CD4-positive, alpha-beta memory T cell (primary cell): ENCODE results near the gene BRWD1. TPM values are rescaled to one million over a fixed set of nuclear protein-coding genes. Genes with fewer than 3 reads are reported as not detected.
A peak's percentile ranks its signal among the peaks of the same experiment; 100 is the strongest.

Experiments used
- CTCF ChIA-PET: fragments of 350-600 bp; sonication (Branson Sonifier 250); formaldehyde crosslinking; loops from one replicate; lab custom pipeline; 2021; ENCODE audit warnings: inconsistent platforms; ENCODE audit not compliant: partially characterized antibody; lab: Charles Lee
- POLR2A ChIA-PET: fragments of 350-600 bp; sonication (Branson Sonifier 250); formaldehyde crosslinking; loops from one replicate; lab custom pipeline; 2021; ENCODE audit not compliant: partially characterized antibody; lab: Charles Lee
- DNase-seq, 5 donors: peaks; one replicate each; pipeline versions ENCODE4 v3.0.0 to v3.0.0-alpha.2; 2020 to 2022; ENCODE audit warnings: mixed read lengths in 1 of 5
- H3K27ac ChIP-seq: one replicate; pipeline ENCODE4 v1.7.0; 2013; ENCODE audit warnings: low read depth, low read length
- H3K27me3 ChIP-seq: 2 replicates; pipeline ENCODE4 v1.7.0; 2013; ENCODE audit warnings: mild to moderate bottlenecking, low read length, moderate library complexity; ENCODE audit not compliant: insufficient read depth
- H3K36me3 ChIP-seq: 2 replicates; pipeline ENCODE4 v1.7.0; 2013; ENCODE audit warnings: mild to moderate bottlenecking, low read length, moderate library complexity; ENCODE audit not compliant: insufficient read depth
- H3K4me1 ChIP-seq: 2 replicates; pipeline ENCODE4 v1.7.0; 2013; ENCODE audit warnings: mild to moderate bottlenecking, low read length, moderate library complexity; ENCODE audit not compliant: insufficient read depth
- H3K4me3 ChIP-seq, 2 donors: one replicate each; pipeline ENCODE4 v1.7.0; 2013; ENCODE audit warnings: low read length in 2 of 2, mild to moderate bottlenecking in 1 of 2
- H3K9me3 ChIP-seq, 2 donors: one replicate each; pipeline ENCODE4 v1.7.0; 2013; ENCODE audit warnings: low read length in 2 of 2, control low read depth in 1 of 2; ENCODE audit not compliant: control insufficient read depth in 1 of 2
- H3K27ac Mint-ChIP-seq, 7 donors: one replicate each; pipeline ENCODE4 v1.8.0; 2020 to 2021; ENCODE audit warnings: mixed read lengths in 7 of 7, mild to moderate bottlenecking in 6 of 7, inconsistent platforms in 3 of 7, moderate library complexity in 3 of 7
- H3K27me3 Mint-ChIP-seq, 2 donors: one replicate each; pipeline ENCODE4 v1.8.0; 2020 to 2021; ENCODE audit warnings: mixed read lengths in 2 of 2
- H3K36me3 Mint-ChIP-seq, 2 donors: one replicate each; pipeline ENCODE4 v1.8.0; 2020 to 2021; ENCODE audit warnings: mixed read lengths in 2 of 2, inconsistent platforms in 1 of 2, mild to moderate bottlenecking in 1 of 2
- H3K4me1 Mint-ChIP-seq, 4 donors: one replicate each; pipeline ENCODE4 v1.8.0; 2020 to 2021; ENCODE audit warnings: mixed read lengths in 4 of 4, mild to moderate bottlenecking in 1 of 4
- H3K4me3 Mint-ChIP-seq, 8 donors: one replicate each; pipeline ENCODE4 v1.8.0; 2020 to 2021; ENCODE audit warnings: mixed read lengths in 8 of 8, mild to moderate bottlenecking in 7 of 8, moderate library complexity in 6 of 8, inconsistent platforms in 3 of 8
- H3K9me3 Mint-ChIP-seq, 8 donors: one replicate each; pipeline ENCODE4 v1.8.0; 2020 to 2021; ENCODE audit warnings: mixed read lengths in 8 of 8, mild to moderate bottlenecking in 5 of 8, inconsistent platforms in 3 of 8, moderate library complexity in 1 of 8
- intact Hi-C: fragments of 100-400 bp; cut with micrococcal nuclease; formaldehyde crosslinking; loops from one replicate; pipeline ENCODE4 v1.15.1; 2023
- polyA plus RNA-seq, 2 donors: library from polyadenylated mRNA; unstranded; fragments of 300-500 nt; fragmentation: Illumina TruSeq; gene quantifications; one replicate each; pipeline ENCODE4 v1.2.3, GENCODE V29; 2021
- total RNA-seq, 2 experiments: library from RNA; stranded (reverse); gene quantifications; one replicate each; pipeline ENCODE4 v1.2.3, GENCODE V29; 2021

Gene BRWD1
- total and polyA plus RNA-seq, 4 experiments from 2014 or later, result 32.7 to 99.0 (median 66.1) TPM

- H3K4me1 ChIP-seq, result peaks cover 30% of the 10 kb centered on the region
- Mint-ChIP-seq H3K9me3 (peaks cover 0 to 4% (median 0%) of the 10 kb centered on the region in 8 donors), H3K4me1 (peaks cover 35 to 58% (median 44%) of the 10 kb centered on the region in 4 donors), H3K27ac (peak overlapping the region in 1 of 7 donors; percentile 8), H3K27me3 (no peaks in the 10 kb centered on the region), H3K4me3 (peak overlapping the region in 5 of 8 donors; percentile 15 to 69 (median 45)), H3K36me3 (peaks cover 12 to 44% of the 10 kb centered on the region in 2 donors)
- no peak overlapping the region for H3K4me3 ChIP-seq
- peaks cover 16% of the 10 kb centered on the region for H3K36me3 ChIP-seq
- no peak overlapping the region for H3K27ac ChIP-seq
- peak in 1 of 5 donors; percentile 19 for DNase-seq
- no peaks in the 10 kb centered on the region for H3K27me3 ChIP-seq
- intact Hi-C loops, result loop anchor here (5.0 to 10.0 kb wide), 2 partner anchors 416 to 1618 kb away; no protein-coding TSS in a partner anchor
- POLR2A ChIA-PET, result interaction anchor here (1.9 kb wide), 1 partner anchor 132 kb away, joined by 5 read pairs; the partner anchor contains the start of gene BRWD1
- no peaks in the 10 kb centered on the region for H3K9me3 ChIP-seq
- CTCF ChIA-PET, result interaction anchor here (0.5 to 1.1 kb wide), 4 partner anchors 21 to 412 kb away, joined by 3 to 4 read pairs (median 3); no protein-coding TSS in a partner anchor
These were observed 132.9 kb downstream of the BRWD1 start for GRCh38 chr21:39180429-39181019.

- no peak overlapping the region for H3K4me3 ChIP-seq
- no peak for DNase-seq
- H3K27ac Mint-ChIP-seq, result no peak overlapping the region
- intact Hi-C loops, result no loop called here
- H3K4me1 ChIP-seq, result peaks cover 21% of the 10 kb centered on the region
- H3K27me3 Mint-ChIP-seq, result no peaks in the 10 kb centered on the region
- H3K4me1 Mint-ChIP-seq, result peaks cover 25 to 45% (median 30%) of the 10 kb centered on the region in 4 donors
- H3K36me3 ChIP-seq, result peaks cover 22% of the 10 kb centered on the region
- peaks cover 19 to 52% of the 10 kb centered on the region in 2 donors for H3K36me3 Mint-ChIP-seq
- no peaks in the 10 kb centered on the region for H3K9me3 ChIP-seq
- H3K27me3 ChIP-seq, result no peaks in the 10 kb centered on the region
- CTCF ChIA-PET, result interaction anchor here (1.5 kb wide), 1 partner anchor 410 kb away, joined by 3 read pairs; no protein-coding TSS in a partner anchor
- H3K9me3 Mint-ChIP-seq, result peaks cover 0 to 2% (median 0%) of the 10 kb centered on the region in 8 donors
- POLR2A ChIA-PET, result no interaction called here
- H3K4me3 Mint-ChIP-seq, result no peak overlapping the region
- H3K27ac ChIP-seq, result no peak overlapping the region
These were observed 135.0 kb downstream of the BRWD1 start for GRCh38 chr21:39178421-39178820.

- ChIA-PET CTCF (interaction anchor here (0.8 to 1.8 kb wide), 5 partner anchors 9 to 445 kb away, joined by 3 to 7 read pairs (median 5); no protein-coding TSS in a partner anchor), POLR2A (interaction anchor here (0.5 kb wide), 1 partner anchor 128 kb away, joined by 4 read pairs; no protein-coding TSS in a partner anchor)
- peaks cover 34 to 59% of the 10 kb centered on the region in 2 donors for H3K36me3 Mint-ChIP-seq
- Histone ChIP-seq H3K36me3 (peaks cover 22% of the 10 kb centered on the region), H3K27me3 (no peaks in the 10 kb centered on the region), H3K4me1 (peaks cover 7% of the 10 kb centered on the region), H3K27ac (no peak overlapping the region), H3K9me3 (no peaks in the 10 kb centered on the region), H3K4me3 (no peak overlapping the region)
- peak overlapping the region in 1 of 7 donors; percentile 42 for H3K27ac Mint-ChIP-seq
- peaks cover 13 to 30% (median 14%) of the 10 kb centered on the region in 4 donors for H3K4me1 Mint-ChIP-seq
- intact Hi-C loops, result no loop called here
- H3K9me3 Mint-ChIP-seq, result no peaks in the 10 kb centered on the region
- H3K27me3 Mint-ChIP-seq, result no peaks in the 10 kb centered on the region
- no peak overlapping the region for H3K4me3 Mint-ChIP-seq
- DNase-seq, result no peak
These were observed 137.1 kb downstream of the BRWD1 start for GRCh38 chr21:39176271-39176709.

GRCh38 chr21:39175665-39176064 is 137.8 kb downstream of the BRWD1 start:
- Histone ChIP-seq H3K9me3 (no peaks in the 10 kb centered on the region), H3K4me3 (no peak overlapping the region), H3K27me3 (no peaks in the 10 kb centered on the region), H3K4me1 (peaks cover under 1% of the 10 kb centered on the region), H3K27ac (no peak overlapping the region), H3K36me3 (peaks cover 22% of the 10 kb centered on the region)
- H3K9me3 Mint-ChIP-seq, result no peaks in the 10 kb centered on the region
- H3K4me1 Mint-ChIP-seq, result peaks cover 10 to 26% (median 12%) of the 10 kb centered on the region in 4 donors
- no peak for DNase-seq
- peak overlapping the region in 3 of 7 donors; percentile 6 to 42 (median 32) for H3K27ac Mint-ChIP-seq
- H3K27me3 Mint-ChIP-seq, result no peaks in the 10 kb centered on the region
- intact Hi-C loops, result loop anchor here (1.0 kb wide), 1 partner anchor 441 kb away; no protein-coding TSS in a partner anchor
- ChIA-PET POLR2A (interaction anchor here (0.5 kb wide), 1 partner anchor 129 kb away, joined by 4 read pairs; no protein-coding TSS in a partner anchor), CTCF (interaction anchor here (0.9 kb wide), 1 partner anchor 34 kb away, joined by 3 read pairs; no protein-coding TSS in a partner anchor)
- no peak overlapping the region for H3K4me3 Mint-ChIP-seq
- H3K36me3 Mint-ChIP-seq, result peaks cover 38 to 59% of the 10 kb centered on the region in 2 donors

DNA sequence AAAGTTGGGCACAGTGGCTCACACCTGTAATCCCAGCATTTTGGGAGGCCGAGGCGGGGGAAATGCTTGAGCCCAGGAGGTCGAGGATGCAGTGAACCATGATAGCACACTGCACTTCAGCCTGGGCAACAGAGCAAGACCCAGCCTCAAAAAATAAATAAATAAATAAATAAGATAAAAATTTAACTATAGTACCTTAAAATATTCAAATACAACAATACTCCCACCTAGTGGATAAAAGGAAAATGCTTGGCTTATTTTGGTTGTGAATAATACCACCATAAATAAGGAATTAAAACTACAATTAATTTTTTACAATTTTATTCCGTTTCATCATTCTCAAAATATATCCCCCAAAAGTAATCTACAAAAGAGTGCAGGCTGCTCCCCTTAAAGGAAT is 138.3 kb downstream of the BRWD1 start:
- no peak overlapping the region for H3K4me3 Mint-ChIP-seq
- H3K4me1 Mint-ChIP-seq, result peaks cover 5 to 21% (median 8%) of the 10 kb centered on the region in 4 donors
- CTCF ChIA-PET, result interaction anchor here (1.9 kb wide), 1 partner anchor 441 kb away, joined by 9 read pairs; no protein-coding TSS in a partner anchor
- H3K27me3 Mint-ChIP-seq, result no peaks in the 10 kb centered on the region
- H3K36me3 Mint-ChIP-seq, result peaks cover 38 to 59% of the 10 kb centered on the region in 2 donors
- peak overlapping the region in 2 of 7 donors; percentile 32 to 39 for H3K27ac Mint-ChIP-seq
- Histone ChIP-seq H3K9me3 (no peaks in the 10 kb centered on the region), H3K4me3 (no peak overlapping the region), H3K36me3 (peaks cover 22% of the 10 kb centered on the region), H3K27me3 (no peaks in the 10 kb centered on the region), H3K4me1 (no peaks in the 10 kb centered on the region), H3K27ac (no peak overlapping the region)
- no peaks in the 10 kb centered on the region for H3K9me3 Mint-ChIP-seq
- intact Hi-C loops, result loop anchor here (1.0 kb wide), 1 partner anchor 441 kb away; no protein-coding TSS in a partner anchor
- DNase-seq, result peak in 3 of 5 donors; percentile 8 to 22 (median 14)
- POLR2A ChIA-PET, result no interaction called here

GRCh38 chr21:39173716-39174680 is 139.4 kb downstream of the BRWD1 start:
- Histone ChIP-seq H3K27ac (no peak overlapping the region), H3K36me3 (peaks cover 15% of the 10 kb centered on the region), H3K4me1 (no peaks in the 10 kb centered on the region), H3K27me3 (no peaks in the 10 kb centered on the region), H3K4me3 (no peak overlapping the region), H3K9me3 (no peaks in the 10 kb centered on the region)
- intact Hi-C loops, result no loop called here
- DNase-seq, result no peak
- H3K36me3 Mint-ChIP-seq, result peaks cover 37 to 59% of the 10 kb centered on the region in 2 donors
- no peaks in the 10 kb centered on the region for H3K9me3 Mint-ChIP-seq
- H3K4me3 Mint-ChIP-seq, result no peak overlapping the region
- peak overlapping the region in 1 of 7 donors; percentile 9 for H3K27ac Mint-ChIP-seq
- peaks cover 0 to 13% (median 6%) of the 10 kb centered on the region in 4 donors for H3K4me1 Mint-ChIP-seq
- CTCF ChIA-PET, result interaction anchor here (1.3 to 1.9 kb wide), 2 partner anchors 9 to 440 kb away, joined by 4 to 9 read pairs; partner anchors contain the start of gene PSMG1
- POLR2A ChIA-PET, result no interaction called here
- no peaks in the 10 kb centered on the region for H3K27me3 Mint-ChIP-seq
